ENCODE results near the gene SPRED1.

DNA sequence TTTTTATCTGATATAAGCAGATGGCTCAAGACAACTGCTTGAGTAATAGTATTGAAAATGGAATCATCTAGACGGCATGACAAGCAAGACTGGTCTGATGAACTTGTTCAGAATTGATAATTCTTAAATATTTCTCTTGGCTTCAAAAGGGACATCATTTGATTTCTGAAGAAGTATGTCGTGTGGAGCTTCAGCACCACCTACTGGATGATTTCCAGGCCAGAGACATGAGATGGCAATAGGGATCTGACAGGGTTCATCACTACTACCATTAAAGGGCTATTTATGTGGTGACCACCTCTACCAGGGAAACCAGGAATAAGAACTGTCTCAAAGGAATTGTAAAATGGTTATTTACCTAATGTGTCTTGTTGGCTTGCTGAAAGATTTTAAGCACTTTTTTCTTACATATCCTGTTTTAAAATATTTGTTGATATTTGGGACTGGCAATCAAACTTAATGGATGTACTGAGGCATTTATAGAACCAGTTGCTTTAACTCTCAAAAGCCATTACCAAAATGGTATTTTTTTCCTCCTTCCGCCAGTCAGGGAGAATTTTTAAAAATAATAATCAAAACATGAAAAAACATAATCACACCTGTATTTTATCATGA is 101.8 kb downstream of the SPRED1 start:
- TF ChIP-seq CTCF (IDR thresholded peaks at IDR 0.05) (peak; percentile 60 to 87 (median 62)), POLR2A (IDR thresholded peaks at IDR 0.05) (no peak), POLR2AphosphoS5 (IDR thresholded peaks at IDR 0.05) (no peak), EP300 (IDR thresholded peaks at IDR 0.05) (no peak)
